Measurements from ENCODE around the gene SCPEP1. TPM values are rescaled to one million over a fixed set of nuclear protein-coding genes. Genes with fewer than 3 reads are reported as not detected.
"Not testable (repeated sequence)": the region's sequence is repeated elsewhere in the genome, so short reads cannot be mapped to it uniquely, and the experiment has no call there.

Gene SCPEP1
- total RNA-seq, 1 donor from 2014 or later, result 69.5 TPM

DNA sequence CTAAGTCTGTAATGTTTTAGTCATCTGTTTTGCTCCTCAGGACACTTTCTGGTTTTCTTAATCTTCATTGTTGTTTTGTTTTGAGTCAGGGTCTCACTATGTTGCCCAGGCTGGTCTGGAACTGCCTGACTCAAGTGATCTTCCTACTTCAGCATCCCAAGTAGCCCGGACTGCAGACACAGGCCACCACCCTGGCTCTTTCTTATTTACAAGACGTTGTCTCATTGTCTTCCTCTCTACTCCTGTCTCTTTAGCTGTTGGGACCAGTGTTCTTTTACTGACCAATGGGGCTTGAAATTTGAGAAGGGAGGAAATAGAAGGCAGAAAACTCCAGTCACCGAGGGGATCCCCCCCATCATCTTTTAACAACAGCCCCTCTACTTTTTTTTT lies 1.2 kb downstream of the SCPEP1 start:
- no peak for TF ChIP-seq POLR2A (IDR thresholded peaks at IDR 0.05)
- H3K4me3 ChIP-seq, result peak overlapping the region; percentile 15 to 59
- H3K27me3 ChIP-seq, result no peaks in the 10 kb centered on the region
- H3K9me3 ChIP-seq, result no peaks in the 10 kb centered on the region
- H3K36me3 ChIP-seq, result no peaks in the 10 kb centered on the region
- H3K4me1 ChIP-seq, result peaks cover 23% of the 10 kb centered on the region
- peak overlapping the region; percentile 68 for H3K27ac ChIP-seq
- DNase-seq (ENCODE audit: extremely low spot score in 2 of 2), result no peak
- intact Hi-C loops (cut with DNase I), result loop anchor here (5.0 kb wide), 1 partner anchor 1538 kb away; no protein-coding TSS in a partner anchor

DNA sequence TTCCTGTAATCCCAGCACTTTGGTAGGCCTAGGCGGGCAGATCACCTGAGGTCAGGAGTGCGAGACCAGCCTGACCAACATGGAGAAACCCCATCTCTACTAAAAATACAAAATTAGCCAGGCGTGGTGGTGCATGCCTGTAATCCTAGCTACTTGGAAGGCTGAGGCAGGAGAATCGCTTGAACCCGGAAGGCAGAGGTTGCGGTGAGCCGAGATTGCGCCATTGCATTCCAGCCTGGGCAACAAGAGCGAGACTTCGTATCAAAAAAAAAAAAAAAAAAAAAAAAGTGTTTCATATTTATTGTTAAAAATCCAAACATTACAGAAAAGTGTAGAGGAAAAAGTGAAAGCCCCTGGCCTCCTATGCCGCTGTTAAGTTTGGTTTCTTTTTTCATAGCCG lies 2.6 kb downstream of the SCPEP1 start:
- H3K36me3 ChIP-seq; H3K4me3 ChIP-seq; DNase-seq (ENCODE audit: extremely low spot score in 2 of 2); H3K27me3 ChIP-seq; H3K9me3 ChIP-seq; H3K27ac ChIP-seq; intact Hi-C loops (cut with DNase I): not testable (repeated sequence)
- H3K4me1 ChIP-seq, result peaks cover 23% of the 10 kb centered on the region

DNA sequence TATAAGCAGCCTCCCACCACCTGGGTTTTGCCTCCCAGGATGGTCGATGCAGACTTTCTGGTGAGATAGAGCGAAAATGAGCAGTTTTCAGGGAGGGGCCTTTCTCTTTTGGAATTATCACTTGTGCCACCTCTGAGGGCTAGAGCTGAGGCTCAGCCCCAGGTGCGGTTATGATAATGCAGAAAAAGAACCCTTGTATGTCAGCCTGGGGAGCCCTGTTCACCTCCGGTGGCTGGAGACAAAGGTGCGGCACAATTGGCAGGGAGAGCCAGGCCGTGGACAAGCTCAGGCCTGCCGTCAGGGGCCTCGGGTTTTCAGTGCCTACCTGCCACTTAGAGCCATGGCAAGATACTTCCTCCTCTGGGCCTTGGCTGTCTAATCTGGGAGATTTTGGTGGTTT lies 4.4 kb downstream of the SCPEP1 start:
- Histone ChIP-seq H3K27ac (no peak overlapping the region), H3K27me3 (no peaks in the 10 kb centered on the region), H3K9me3 (no peaks in the 10 kb centered on the region), H3K36me3 (peaks cover 0 to 19% of the 10 kb centered on the region in 2 donors), H3K4me1 (peaks cover 23% of the 10 kb centered on the region), H3K4me3 (no peak overlapping the region)
- DNase-seq (ENCODE audit: extremely low spot score in 2 of 2), result peak in 1 of 2 donors; percentile 67
- TF ChIP-seq POLR2A (IDR thresholded peaks at IDR 0.05) (no peak), POLR2AphosphoS5 (IDR thresholded peaks at IDR 0.05; ENCODE audit: insufficient read depth in 1 of 2, low read depth in 1 of 2) (peak in 1 of 2 donors; percentile 16)
- intact Hi-C loops (cut with DNase I), result no loop called here

DNA sequence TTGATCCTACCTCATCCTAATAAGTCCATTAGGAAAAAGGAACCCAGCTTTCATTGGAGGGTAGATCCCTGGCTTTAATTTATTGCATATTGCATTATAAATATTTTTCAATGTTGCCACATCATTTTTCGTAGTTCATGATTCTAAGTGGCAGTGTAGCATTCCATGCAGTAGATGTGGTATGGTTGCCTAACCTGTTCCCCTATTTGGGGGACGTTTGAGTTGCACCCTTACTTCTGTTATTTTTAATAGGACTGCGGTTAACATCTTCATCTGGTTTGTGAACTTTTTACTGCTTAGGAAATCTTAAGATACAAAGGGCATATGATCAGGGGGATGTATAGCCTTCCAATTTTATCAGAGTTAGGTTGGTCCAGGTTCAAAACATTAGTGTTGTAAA lies 5.4 kb downstream of the SCPEP1 start:
- Histone ChIP-seq H3K4me3 (no peak overlapping the region), H3K4me1 (peaks cover 23% of the 10 kb centered on the region), H3K27ac (no peak overlapping the region), H3K9me3 (no peaks in the 10 kb centered on the region), H3K27me3 (no peaks in the 10 kb centered on the region), H3K36me3 (peaks cover 0 to 28% of the 10 kb centered on the region in 2 donors)
- intact Hi-C loops (cut with DNase I), result no loop called here
- no peak for DNase-seq (ENCODE audit: extremely low spot score in 2 of 2)
- TF ChIP-seq, protein P1, sequence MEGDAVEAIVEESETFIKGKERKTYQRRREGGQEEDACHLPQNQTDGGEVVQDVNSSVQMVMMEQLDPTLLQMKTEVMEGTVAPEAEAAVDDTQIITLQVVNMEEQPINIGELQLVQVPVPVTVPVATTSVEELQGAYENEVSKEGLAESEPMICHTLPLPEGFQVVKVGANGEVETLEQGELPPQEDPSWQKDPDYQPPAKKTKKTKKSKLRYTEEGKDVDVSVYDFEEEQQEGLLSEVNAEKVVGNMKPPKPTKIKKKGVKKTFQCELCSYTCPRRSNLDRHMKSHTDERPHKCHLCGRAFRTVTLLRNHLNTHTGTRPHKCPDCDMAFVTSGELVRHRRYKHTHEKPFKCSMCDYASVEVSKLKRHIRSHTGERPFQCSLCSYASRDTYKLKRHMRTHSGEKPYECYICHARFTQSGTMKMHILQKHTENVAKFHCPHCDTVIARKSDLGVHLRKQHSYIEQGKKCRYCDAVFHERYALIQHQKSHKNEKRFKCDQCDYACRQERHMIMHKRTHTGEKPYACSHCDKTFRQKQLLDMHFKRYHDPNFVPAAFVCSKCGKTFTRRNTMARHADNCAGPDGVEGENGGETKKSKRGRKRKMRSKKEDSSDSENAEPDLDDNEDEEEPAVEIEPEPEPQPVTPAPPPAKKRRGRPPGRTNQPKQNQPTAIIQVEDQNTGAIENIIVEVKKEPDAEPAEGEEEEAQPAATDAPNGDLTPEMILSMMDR (IDR thresholded peaks at IDR 0.05), result no peak
- no peak for TF ChIP-seq POLR2A (IDR thresholded peaks at IDR 0.05)
- no peak for TF ChIP-seq POLR2AphosphoS5 (IDR thresholded peaks at IDR 0.05; ENCODE audit: insufficient read depth in 1 of 2, low read depth in 1 of 2)

DNA sequence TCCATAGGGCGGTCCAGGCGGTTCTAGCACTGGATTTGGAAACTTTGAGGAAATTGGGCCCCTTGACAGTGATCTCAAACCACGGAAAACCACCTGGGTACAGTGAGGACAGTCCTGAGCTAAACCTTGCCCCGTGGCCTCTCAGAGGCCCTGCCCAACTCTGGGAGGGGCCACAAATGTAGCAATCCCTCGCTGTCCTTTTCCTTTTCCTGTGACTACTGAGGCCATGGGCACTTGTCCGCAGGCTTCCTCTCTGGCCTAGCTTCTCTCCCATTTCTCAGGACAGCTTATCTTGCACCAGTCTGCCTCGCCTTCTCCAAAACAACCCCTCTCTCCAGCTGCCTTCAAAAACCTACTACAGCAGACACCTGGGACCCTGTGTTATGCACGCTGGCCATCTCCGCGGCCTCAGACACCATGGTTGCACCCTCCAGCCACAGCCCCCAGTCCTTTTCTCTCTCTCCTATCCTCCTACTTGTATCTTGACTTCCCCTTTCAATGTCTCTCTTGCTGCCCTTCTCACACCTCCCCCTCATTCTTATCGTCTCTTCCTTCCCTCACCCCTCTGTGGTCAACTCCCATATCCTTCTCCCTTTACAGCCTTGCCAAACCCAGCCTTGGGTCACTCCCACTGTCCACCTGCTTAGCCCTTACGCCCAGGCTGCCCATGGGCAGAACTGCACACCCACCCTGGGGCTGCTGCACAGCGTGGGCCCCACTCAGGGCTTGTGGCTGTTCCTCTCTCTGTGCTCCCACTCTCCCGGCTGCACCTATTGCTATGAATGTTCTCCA lies 7.6 kb downstream of the SCPEP1 start:
- H3K27ac ChIP-seq, result no peak overlapping the region
- no peak for TF ChIP-seq POLR2A (IDR thresholded peaks at IDR 0.05)
- TF ChIP-seq POLR2AphosphoS5 (IDR thresholded peaks at IDR 0.05; ENCODE audit: insufficient read depth in 1 of 2, low read depth in 1 of 2), result no peak
- TF ChIP-seq, protein P1 (IDR thresholded peaks at IDR 0.05), result no peak
- no peak overlapping the region for H3K4me3 ChIP-seq
- no peak for DNase-seq (ENCODE audit: extremely low spot score in 2 of 2)
- H3K27me3 ChIP-seq, result no peaks in the 10 kb centered on the region
- peaks cover 8% of the 10 kb centered on the region for H3K4me1 ChIP-seq
- no peaks in the 10 kb centered on the region for H3K9me3 ChIP-seq
- intact Hi-C loops (cut with DNase I), result no loop called here
- H3K36me3 ChIP-seq, result peaks cover 0 to 38% of the 10 kb centered on the region in 2 donors

DNA sequence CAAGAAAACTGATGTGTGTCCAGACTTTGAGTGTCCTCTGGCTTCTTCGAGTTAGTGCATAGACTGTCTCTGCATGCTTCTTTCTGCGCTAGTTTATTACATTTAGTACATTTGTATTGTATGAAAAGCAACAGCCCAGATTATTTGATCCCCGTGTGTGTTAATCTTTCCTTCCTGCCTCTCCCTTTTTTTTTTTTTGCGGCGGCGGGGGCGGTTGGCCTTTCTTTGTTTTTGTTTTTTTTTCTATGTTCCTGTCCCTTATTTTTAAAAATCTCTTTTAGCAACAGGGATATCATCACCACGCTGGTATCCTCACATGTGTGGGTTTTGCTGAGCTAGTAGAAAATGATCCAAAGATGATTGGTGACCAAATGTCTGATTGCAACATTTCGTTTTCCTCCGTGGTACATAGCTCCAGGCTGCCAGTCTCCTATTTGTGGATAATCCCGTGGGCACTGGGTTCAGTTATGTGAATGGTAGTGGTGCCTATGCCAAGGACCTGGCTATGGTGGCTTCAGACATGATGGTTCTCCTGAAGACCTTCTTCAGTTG lies 9.4 kb downstream of the SCPEP1 start:
- H3K9me3 ChIP-seq, result no peaks in the 10 kb centered on the region
- TF ChIP-seq, protein P1 (IDR thresholded peaks at IDR 0.05), result no peak
- no peak for TF ChIP-seq POLR2A (IDR thresholded peaks at IDR 0.05)
- no peak for TF ChIP-seq POLR2AphosphoS5 (IDR thresholded peaks at IDR 0.05; ENCODE audit: insufficient read depth in 1 of 2, low read depth in 1 of 2)
- intact Hi-C loops (cut with DNase I), result no loop called here
- no peak for DNase-seq (ENCODE audit: extremely low spot score in 2 of 2)
- H3K27ac ChIP-seq, result no peak overlapping the region
- peaks cover 0 to 43% of the 10 kb centered on the region in 2 donors for H3K36me3 ChIP-seq
- H3K4me1 ChIP-seq, result peaks cover 1% of the 10 kb centered on the region
- no peak overlapping the region for H3K4me3 ChIP-seq
- H3K27me3 ChIP-seq, result no peaks in the 10 kb centered on the region
